Naive thymus-derived CD4-positive, alpha-beta T cell (primary cell): ENCODE data around the gene ZNF181. TPM values are rescaled to one million over a fixed set of nuclear protein-coding genes. Genes with fewer than 3 reads are reported as not detected.
A peak's percentile ranks its signal among the peaks of the same experiment; 100 is the strongest.

Experiments used
- ATAC-seq: fragments of 150-1000 bp; cut with Tn5 transposase; 2 replicates; pipeline ENCODE4 v1.10.0; 2021; ENCODE audit warnings: mild to moderate bottlenecking, moderate library complexity
- CTCF ChIA-PET: fragments of 350-600 bp; sonication (Branson Sonifier 250); formaldehyde crosslinking; loops from one replicate; lab custom pipeline; 2021; ENCODE audit warnings: antibody characterized with exemption; lab: Charles Lee
- POLR2A ChIA-PET: fragments of 350-600 bp; sonication (Branson Sonifier 250); formaldehyde crosslinking; loops from one replicate; lab custom pipeline; 2021; ENCODE audit warnings: antibody characterized with exemption, inconsistent platforms; lab: Charles Lee
- DNase-seq, 9 donors: peaks; one replicate each; pipeline versions ENCODE4 v3.0.0 to v3.0.0-alpha.2; 2020 to 2022; ENCODE audit warnings: mixed read lengths in 1 of 9
- H3K27ac ChIP-seq: one replicate; pipeline ENCODE4 v1.7.0; 2013; ENCODE audit warnings: mild to moderate bottlenecking, low read depth, low read length, moderate library complexity
- H3K27me3 ChIP-seq, 2 donors: one replicate each; pipeline ENCODE4 v1.7.0; 2013; ENCODE audit warnings: low read length in 2 of 2, mild to moderate bottlenecking in 2 of 2, moderate library complexity in 2 of 2; ENCODE audit not compliant: control insufficient read depth in 2 of 2, insufficient read depth in 2 of 2
- H3K36me3 ChIP-seq, 3 experiments: 1 replicate in 2 of 3; 2 replicates in 1 of 3; pipeline ENCODE4 v1.7.0; 2013; ENCODE audit warnings: low read length in 3 of 3, mild to moderate bottlenecking in 3 of 3, moderate library complexity in 1 of 3; ENCODE audit not compliant: insufficient read depth in 3 of 3, control insufficient read depth in 2 of 3
- H3K4me1 ChIP-seq, 2 donors: one replicate each; pipeline ENCODE4 v1.7.0; 2013; ENCODE audit warnings: low read length in 2 of 2, mild to moderate bottlenecking in 2 of 2, moderate library complexity in 1 of 2; ENCODE audit not compliant: control insufficient read depth in 2 of 2, insufficient read depth in 2 of 2
- H3K4me3 ChIP-seq: 2 replicates; pipeline ENCODE4 v1.7.0; 2013; ENCODE audit warnings: mild to moderate bottlenecking, low read length
- H3K9me3 ChIP-seq, 3 experiments: 1 replicate in 2 of 3; 2 replicates in 1 of 3; pipeline ENCODE4 v1.7.0; 2013; ENCODE audit warnings: low read length in 3 of 3; ENCODE audit not compliant: control insufficient read depth in 2 of 3
- H3K27ac Mint-ChIP-seq, 9 donors: one replicate each; pipeline ENCODE4 v1.8.0; 2020 to 2022; ENCODE audit warnings: mixed read lengths in 9 of 9, mild to moderate bottlenecking in 8 of 9, moderate library complexity in 5 of 9, inconsistent platforms in 2 of 9
- H3K27me3 Mint-ChIP-seq, 5 donors: one replicate each; pipeline ENCODE4 v1.8.0; 2021 to 2022; ENCODE audit warnings: mixed read lengths in 5 of 5, mild to moderate bottlenecking in 1 of 5
- H3K36me3 Mint-ChIP-seq, 5 donors: one replicate each; pipeline ENCODE4 v1.8.0; 2020 to 2022; ENCODE audit warnings: mixed read lengths in 5 of 5, mild to moderate bottlenecking in 3 of 5, inconsistent platforms in 1 of 5
- H3K4me1 Mint-ChIP-seq, 7 donors: one replicate each; pipeline ENCODE4 v1.8.0; 2020 to 2022; ENCODE audit warnings: mixed read lengths in 7 of 7, mild to moderate bottlenecking in 3 of 7, inconsistent platforms in 1 of 7
- H3K4me3 Mint-ChIP-seq, 10 donors: one replicate each; pipeline ENCODE4 v1.8.0; 2020 to 2022; ENCODE audit warnings: mild to moderate bottlenecking in 10 of 10, mixed read lengths in 10 of 10, moderate library complexity in 6 of 10, inconsistent platforms in 2 of 10
- H3K9me3 Mint-ChIP-seq, 11 donors: one replicate each; pipeline ENCODE4 v1.8.0; 2020 to 2022; ENCODE audit warnings: mixed read lengths in 11 of 11, mild to moderate bottlenecking in 4 of 11, inconsistent platforms in 1 of 11, moderate library complexity in 1 of 11
- intact Hi-C, 2 donors: fragments of 100-400 bp; cut with micrococcal nuclease; formaldehyde crosslinking; loops; one replicate each; pipeline ENCODE4 v1.15.1; 2023
- polyA plus RNA-seq, 2 donors: library from polyadenylated mRNA; unstranded; fragments of 300-500 nt; fragmentation: Illumina TruSeq; gene quantifications; one replicate each; pipeline ENCODE4 v1.2.3, GENCODE V29; 2021
- total RNA-seq, 6 experiments: library from RNA in 5 of 6; stranded (reverse) in 5 of 6; gene quantifications; 1 replicate in 5 of 6; 2 replicates in 1 of 6; pipeline ENCODE4 v1.2.3 and lab custom pipeline; 2021 to 2026

ZNF181 gene
- total and polyA plus RNA-seq, 7 experiments from 2014 or later: 4.8 to 36.0 (median 25.5) TPM

GRCh38 chr19:34733266-34733745 lies 737 bp upstream of the ZNF181 start:
- H3K27me3 ChIP-seq: no peaks in the 10 kb centered on the region
- peaks cover 18 to 39% (median 28%) of the 10 kb centered on the region in 7 donors for H3K4me1 Mint-ChIP-seq
- peak overlapping the region; percentile 79 for H3K4me3 ChIP-seq
- peaks cover 0 to 26% (median 9%) of the 10 kb centered on the region in 3 experiments for H3K36me3 ChIP-seq
- peaks cover 11 to 17% of the 10 kb centered on the region in 2 donors for H3K4me1 ChIP-seq
- peak overlapping the region; percentile 94 for H3K27ac ChIP-seq
- H3K27ac Mint-ChIP-seq: peak overlapping the region; percentile 90 to 99 (median 98)
- peak in 1 of 9 donors; percentile 42 for DNase-seq
- POLR2A ChIA-PET: interaction anchor here (0.6 to 2.3 kb wide), 8 partner anchors 39 to 566 kb away, joined by 3 to 17 read pairs (median 4); partner anchors contain the start of genes SCGB2B2, ZNF30 and ZNF302
- peaks cover 8 to 32% (median 28%) of the 10 kb centered on the region in 5 donors for H3K36me3 Mint-ChIP-seq
- H3K9me3 Mint-ChIP-seq: peaks cover 7 to 26% (median 13%) of the 10 kb centered on the region in 11 donors
- peaks cover 0 to 5% (median 0%) of the 10 kb centered on the region in 5 donors for H3K27me3 Mint-ChIP-seq
- peaks cover 0 to 6% (median 0%) of the 10 kb centered on the region in 3 experiments for H3K9me3 ChIP-seq
- peak overlapping the region; percentile 86 to 99 (median 98) for H3K4me3 Mint-ChIP-seq
- intact Hi-C loops: loop anchor here (1.0 to 10.0 kb wide), 10 partner anchors 40 to 1011 kb away; partner anchors contain the start of genes GRAMD1A (in 1 of the 2), PSENEN (in 1 of the 2), SCGB2B2 (in 1 of the 2) and U2AF1L4 (in 1 of the 2)
- ATAC-seq: peak; percentile 21
- CTCF ChIA-PET: no interaction called here

- ChIA-PET CTCF (no interaction called here), POLR2A (interaction anchor here (0.6 to 2.3 kb wide), 4 partner anchors 58 to 329 kb away, joined by 3 to 17 read pairs (median 4); partner anchors contain the start of genes SCGB2B2 and ZNF302)
- Mint-ChIP-seq H3K4me1 (peaks cover 18 to 39% (median 28%) of the 10 kb centered on the region in 7 donors), H3K4me3 (peak overlapping the region; percentile 86 to 99 (median 98)), H3K9me3 (peaks cover 10 to 39% (median 23%) of the 10 kb centered on the region in 11 donors), H3K36me3 (peaks cover 13 to 41% (median 39%) of the 10 kb centered on the region in 5 donors), H3K27ac (peak overlapping the region; percentile 90 to 99 (median 98)), H3K27me3 (no peaks in the 10 kb centered on the region)
- Histone ChIP-seq H3K4me3 (peak overlapping the region; percentile 79), H3K36me3 (peaks cover 0 to 36% (median 16%) of the 10 kb centered on the region in 3 experiments), H3K4me1 (peaks cover 11 to 17% of the 10 kb centered on the region in 2 donors), H3K27ac (peak overlapping the region; percentile 94), H3K27me3 (no peaks in the 10 kb centered on the region), H3K9me3 (peaks cover 0 to 15% (median 0%) of the 10 kb centered on the region in 3 experiments)
- DNase-seq (peak in 1 of 9 donors; percentile 82), ATAC-seq (no peak)
- intact Hi-C loops: loop anchor here (1.0 to 10.0 kb wide), 7 partner anchors 39 to 310 kb away; partner anchors contain the start of genes GRAMD1A (in 1 of the 2), SCGB2B2 (in 1 of the 2), UBA2 (in 1 of the 2) and ZNF302 (in 1 of the 2)
Observed at GRCh38 chr19:34734537-34735103, 577 bp downstream of the ZNF181 start.

GRCh38 chr19:34744896-34745690 lies 11.1 kb downstream of the ZNF181 start:
- Mint-ChIP-seq H3K27me3 (no peaks in the 10 kb centered on the region), H3K4me1 (no peaks in the 10 kb centered on the region), H3K4me3 (no peak overlapping the region), H3K27ac (no peak overlapping the region), H3K36me3 (peaks cover 16 to 81% (median 53%) of the 10 kb centered on the region in 5 donors), H3K9me3 (peaks cover 16 to 100% (median 75%) of the 10 kb centered on the region in 11 donors)
- peaks cover 0 to 13% (median 4%) of the 10 kb centered on the region in 3 experiments for H3K36me3 ChIP-seq
- H3K4me3 ChIP-seq: no peak overlapping the region
- DNase-seq (no peak), ATAC-seq (no peak)
- intact Hi-C loops: no loop called here
- no peaks in the 10 kb centered on the region for H3K4me1 ChIP-seq
- ChIA-PET POLR2A (interaction anchor here (0.7 kb wide), 1 partner anchor 150 kb away, joined by 4 read pairs; no protein-coding TSS in a partner anchor), CTCF (no interaction called here)
- no peaks in the 10 kb centered on the region for H3K27me3 ChIP-seq
- peaks cover 0 to 68% (median 31%) of the 10 kb centered on the region in 3 experiments for H3K9me3 ChIP-seq
- no peak overlapping the region for H3K27ac ChIP-seq

- Histone ChIP-seq H3K4me1 (no peaks in the 10 kb centered on the region), H3K27me3 (no peaks in the 10 kb centered on the region), H3K4me3 (no peak overlapping the region), H3K9me3 (peaks cover 20 to 96% (median 24%) of the 10 kb centered on the region in 3 experiments), H3K27ac (no peak overlapping the region), H3K36me3 (peaks cover 0 to 29% (median 0%) of the 10 kb centered on the region in 3 experiments)
- no peak overlapping the region for H3K27ac Mint-ChIP-seq
- H3K4me1 Mint-ChIP-seq: no peaks in the 10 kb centered on the region
- ATAC-seq (no peak), DNase-seq (no peak)
- CTCF ChIA-PET: no interaction called here
- H3K27me3 Mint-ChIP-seq: no peaks in the 10 kb centered on the region
- POLR2A ChIA-PET: no interaction called here
- intact Hi-C loops: loop anchor here in 1 of 2 donors (10.0 kb wide), 1 partner anchor 97 kb away; no protein-coding TSS in a partner anchor
- H3K9me3 Mint-ChIP-seq: peaks cover 15 to 99% (median 75%) of the 10 kb centered on the region in 11 donors
- peaks cover 15 to 66% (median 41%) of the 10 kb centered on the region in 5 donors for H3K36me3 Mint-ChIP-seq
- H3K4me3 Mint-ChIP-seq: no peak overlapping the region
Observed at GRCh38 chr19:34757441-34757840, 23.4 kb downstream of the ZNF181 start.

- CTCF ChIA-PET: no interaction called here
- Histone ChIP-seq H3K27me3 (no peaks in the 10 kb centered on the region), H3K4me1 (no peaks in the 10 kb centered on the region), H3K36me3 (peaks cover 0 to 46% (median 0%) of the 10 kb centered on the region in 3 experiments), H3K9me3 (peaks cover 20 to 95% (median 28%) of the 10 kb centered on the region in 3 experiments), H3K4me3 (no peak overlapping the region), H3K27ac (no peak overlapping the region)
- no peak overlapping the region for H3K4me3 Mint-ChIP-seq
- DNase-seq (no peak), ATAC-seq (no peak)
- H3K36me3 Mint-ChIP-seq: peaks cover 22 to 71% (median 52%) of the 10 kb centered on the region in 5 donors
- H3K9me3 Mint-ChIP-seq: peaks cover 16 to 99% (median 80%) of the 10 kb centered on the region in 11 donors
- POLR2A ChIA-PET: interaction anchor here (0.6 kb wide), 1 partner anchor 191 kb away, joined by 3 read pairs; no protein-coding TSS in a partner anchor
- intact Hi-C loops: loop anchor here in 1 of 2 donors (10.0 kb wide), 1 partner anchor 95 kb away; no protein-coding TSS in a partner anchor
- no peaks in the 10 kb centered on the region for H3K27me3 Mint-ChIP-seq
- H3K4me1 Mint-ChIP-seq: no peaks in the 10 kb centered on the region
- H3K27ac Mint-ChIP-seq: no peak overlapping the region
Observed at GRCh38 chr19:34759218-34759917, 25.3 kb downstream of the ZNF181 start.
